GM12878 (cell line): ENCODE results near the gene C1QBP. TPM values are rescaled to one million over a fixed set of nuclear protein-coding genes. Genes with fewer than 3 reads are reported as not detected.

Experiments
- ATAC-seq: fragments of 200-7000 bp; cut with Tn5 transposase; 3 replicates; pipeline ENCODE4 v1.9.1; 2020; ENCODE audit warnings: mild to moderate bottlenecking, moderate library complexity
- BruUV-seq: library from RNA; stranded (reverse); fragments of 400-500 nt; replicated peaks from 2 replicates; lab custom pipeline; 2021; lab: Mats Ljungman, UMichigan
- CTCF ChIA-PET: fragments of 300-600 bp; sonication (Branson Sonifier 250); formaldehyde crosslinking; extraction: SDS; loops from one replicate; lab custom pipeline; 2021; ENCODE audit warnings: inconsistent platforms; lab: Yijun Ruan, JAX
- POLR2A ChIA-PET: fragments of 350-600 bp; formaldehyde crosslinking; extraction: SDS; loops from one replicate; lab custom pipeline; 2021; ENCODE audit warnings: inconsistent platforms; lab: Charles Lee
- RAD21 ChIA-PET: fragments of 300-600 bp; sonication (Branson Sonifier 250); formaldehyde crosslinking; loops from one replicate; lab custom pipeline; 2023; ENCODE audit warnings: antibody characterized with exemption; ENCODE audit not compliant: unreplicated experiment; lab: Charles Lee
- SMC1A ChIA-PET: fragments of 300-600 bp; sonication (Branson Sonifier 250); formaldehyde crosslinking; loops from one replicate; lab custom pipeline; 2023; ENCODE audit not compliant: unreplicated experiment, uncharacterized antibody; lab: Charles Lee
- DNase-seq: peaks from one replicate; pipeline ENCODE4 v3.0.0-alpha.2; 2011; ENCODE audit warnings: low read depth, low spot score
- FAIRE-seq: peaks from 3 replicates; lab custom pipeline; 2011; peaks lifted over from hg19 to GRCh38; lab: Jason Lieb, UNC
- H2AFZ ChIP-seq: 2 replicates; pipeline ENCODE4 v1.6.0; 2011; ENCODE audit warnings: low read depth, low read length, control low read depth; ENCODE audit not compliant: control insufficient read depth
- H3K27ac ChIP-seq: 2 replicates; pipeline ENCODE4 v1.5.1; 2011; ENCODE audit warnings: control low read depth; ENCODE audit not compliant: control insufficient read depth, insufficient read depth
- H3K27me3 ChIP-seq, 2 experiments: replicated peaks in 1 of 2; 2 replicates each; pipeline versions ENCODE4 v1.6.0 to v1.6.1; 2011; ENCODE audit warnings: low read length in 1 of 2; ENCODE audit not compliant: control insufficient read depth in 2 of 2, insufficient read depth in 2 of 2
- H3K36me3 ChIP-seq, 2 experiments: 2 replicates each; pipeline ENCODE4 v1.5.1; 2011; ENCODE audit warnings: low read length in 1 of 2; ENCODE audit not compliant: control insufficient read depth in 2 of 2, insufficient read depth in 2 of 2
- H3K4me1 ChIP-seq: 2 replicates; pipeline ENCODE4 v1.6.1; 2011; ENCODE audit warnings: mild to moderate bottlenecking, low read length, moderate library complexity, mixed read lengths; ENCODE audit not compliant: control insufficient read depth, insufficient read depth
- H3K4me2 ChIP-seq: 2 replicates; pipeline ENCODE4 v1.6.0; 2011; ENCODE audit warnings: control low read depth; ENCODE audit not compliant: control insufficient read depth, insufficient read depth
- H3K4me3 ChIP-seq: fragments of 200-600 bp; sonication (generic); 2 replicates; pipeline ENCODE4 v1.5.1; 2016
- H3K79me2 ChIP-seq: 2 replicates; pipeline ENCODE4 v1.6.0; 2011; ENCODE audit warnings: low read length; ENCODE audit not compliant: control insufficient read depth, insufficient read depth
- H3K9ac ChIP-seq: 2 replicates; pipeline ENCODE4 v1.8.0; 2011; ENCODE audit warnings: low read length, control low read depth, mixed read lengths; ENCODE audit not compliant: control insufficient read depth, insufficient read depth
- H3K9me3 ChIP-seq: replicated peaks from 3 replicates; pipeline ENCODE4 v1.5.1; 2011; ENCODE audit warnings: mild to moderate bottlenecking, low read length; ENCODE audit not compliant: control insufficient read depth, insufficient read depth
- H4K20me1 ChIP-seq: 2 replicates; pipeline ENCODE4 v1.6.0; 2011; ENCODE audit not compliant: control insufficient read depth, insufficient read depth
- BCL3 ChIP-seq: IDR thresholded peaks from 2 replicates; pipeline ENCODE4 v1.6.1; 2011; ENCODE audit warnings: borderline replicate concordance, low read depth, mild to moderate bottlenecking, moderate library complexity, low read length; ENCODE audit not compliant: insufficient read depth, poor library complexity, severe bottlenecking
- CHD1 ChIP-seq: IDR thresholded peaks from 2 replicates; pipeline ENCODE4 v1.6.1; 2012; ENCODE audit warnings: low read depth, low read length, improper control_type of control experiment
- HDAC2 ChIP-seq: fragments of 200-600 bp; sonication (generic); IDR thresholded peaks from 2 replicates; pipeline ENCODE4 v1.6.1; 2017
- NFIC ChIP-seq: IDR thresholded peaks from 2 replicates; pipeline ENCODE4 v1.6.1; 2012; ENCODE audit warnings: low read depth, mild to moderate bottlenecking, inconsistent platforms, low read length, moderate library complexity
- SREBF2 ChIP-seq: IDR thresholded peaks from 2 replicates; pipeline ENCODE4 v1.6.1; 2012; ENCODE audit warnings: mild to moderate bottlenecking, low read length
- TARDBP ChIP-seq: IDR thresholded peaks from 2 replicates; pipeline ENCODE4 v1.6.1; 2016; ENCODE audit warnings: borderline replicate concordance
- ZNF384 ChIP-seq: IDR thresholded peaks from 2 replicates; pipeline ENCODE4 v1.6.1; 2012; ENCODE audit warnings: low read depth, mild to moderate bottlenecking, low read length, improper control_type of control experiment, borderline replicate concordance
- WGBS: methylation state at CpG from one replicate; pipeline ENCODE4 v1.1.6; 2016; ENCODE audit warnings: low lambda C conversion rate; ENCODE audit not compliant: insufficient replicate concordance, insufficient coverage; ENCODE audit errors: missing lambda C conversion rate; 5-methylcytosine and 5-hydroxymethylcytosine counted together
- in situ Hi-C: fragments of 300-500 bp; cut with MboI; formaldehyde crosslinking; loops from 9 replicates; pipeline ENCODE4 v1.14.3; 2018; ENCODE audit warnings: mixed read lengths
- intact Hi-C: fragments of 100-400 bp; cut with micrococcal nuclease; formaldehyde crosslinking; loops from one replicate; pipeline ENCODE4 v1.14.2; 2022; ENCODE audit not compliant: unreplicated experiment
- polyA plus RNA-seq, 11 experiments: library from polyadenylated mRNA; depleted of rRNA in 4 of 11; unstranded in 6 of 11; stranded (reverse) in 5 of 11; fragments of >200 nt; fragmentation: Nextera tagmentation in 4 of 11; fragmentation: Illumina TruSeq in 1 of 11; extraction: Ambion mirVana in 4 of 11; extraction: Trizol in 1 of 11; gene quantifications; 1 replicate in 1 of 11; 2 replicates in 10 of 11; pipeline versions ENCODE4 v1.2.1 to v1.2.3, GENCODE V29; 2011 to 2016; ENCODE audit warnings: inconsistent platforms in 2 of 11, missing spikeins in 2 of 11, low read depth in 1 of 11
- total RNA-seq, 4 experiments: library from RNA; depleted of rRNA in 3 of 4; stranded (reverse); fragments of >200 nt in 3 of 4; fragmentation: Illumina TruSeq in 1 of 4; extraction: Trizol in 1 of 4; gene quantifications; 2 replicates each; pipeline versions ENCODE4 v1.2.1 to v1.2.3, GENCODE V29; 2013 to 2021
- TF ChIP-seq, protein P1 (sequence below): IDR thresholded peaks from 2 replicates; pipeline ENCODE4 v1.6.1; 2012; ENCODE audit warnings: improper control_type of control experiment, low read depth, low read length; ENCODE audit not compliant: insufficient replicate concordance
- TF ChIP-seq, protein P2 (sequence below): fragments of 150-350 bp; IDR thresholded peaks from 2 replicates; pipeline ENCODE4 v1.6.1; 2014; ENCODE audit warnings: mild to moderate bottlenecking, low read depth, low read length
- TF ChIP-seq, protein P3 (sequence below), 3 experiments: IDR thresholded peaks in 2 of 3; conservative IDR thresholded peaks in 1 of 3; 2 replicates each; pipeline ENCODE4 v1.5.1; 2011; ENCODE audit warnings: low read depth in 3 of 3, low read length in 3 of 3, mild to moderate bottlenecking in 3 of 3, control low read depth in 2 of 3, moderate library complexity in 2 of 3, inconsistent platforms in 1 of 3, mixed read lengths in 1 of 3; ENCODE audit not compliant: control insufficient read depth in 2 of 3, insufficient read depth in 1 of 3; ENCODE audit errors: extremely low read depth in 1 of 3

Gene C1QBP
- total and polyA plus RNA-seq, 10 of the 15 experiments (the other 5 are each of a cell fraction or from before 2014, with no cell fraction given): 124 to 989 (median 429) TPM

- DNase-seq: no peak
- no peak overlapping the region for H2AFZ ChIP-seq
- H3K4me3 ChIP-seq: no peak overlapping the region
- in situ Hi-C loops (no loop called here), intact Hi-C loops (no loop called here)
- RAD21 ChIA-PET: no interaction called here
- SMC1A ChIA-PET: interaction anchor here (0.6 to 1.4 kb wide), 3 partner anchors 12 to 55 kb away, joined by 3 read pairs; no protein-coding TSS in a partner anchor
- H3K4me1 ChIP-seq: peaks cover 6% of the 10 kb centered on the region
- peaks cover 11% of the 10 kb centered on the region for H3K79me2 ChIP-seq
- H3K9ac ChIP-seq: no peak overlapping the region
- H3K9me3 ChIP-seq: no peaks in the 10 kb centered on the region
- H3K36me3 ChIP-seq: peaks cover 13 to 60% of the 10 kb centered on the region in 2 experiments
- peaks cover 3% of the 10 kb centered on the region; the same call in 1 of the 2 replicates for H4K20me1 ChIP-seq
- H3K27me3 ChIP-seq: no peaks in the 10 kb centered on the region
- H3K27ac ChIP-seq: no peak overlapping the region
- CTCF ChIA-PET: interaction anchor here (0.7 to 1.5 kb wide), 4 partner anchors 12 to 47 kb away, joined by 3 to 7 read pairs (median 5); partner anchors contain the start of gene C1QBP
- 98% methylated on average over 4 of the region's 4 CpGs for WGBS
- POLR2A ChIA-PET: interaction anchor here (0.5 to 1.0 kb wide), 3 partner anchors 14 to 158 kb away, joined by 3 read pairs; partner anchors contain the start of gene NUP88
- no peak for ATAC-seq
- no peak overlapping the region for H3K4me2 ChIP-seq
- BruUV-seq: TSS peak; percentile 4
- TF ChIP-seq, protein P1, sequence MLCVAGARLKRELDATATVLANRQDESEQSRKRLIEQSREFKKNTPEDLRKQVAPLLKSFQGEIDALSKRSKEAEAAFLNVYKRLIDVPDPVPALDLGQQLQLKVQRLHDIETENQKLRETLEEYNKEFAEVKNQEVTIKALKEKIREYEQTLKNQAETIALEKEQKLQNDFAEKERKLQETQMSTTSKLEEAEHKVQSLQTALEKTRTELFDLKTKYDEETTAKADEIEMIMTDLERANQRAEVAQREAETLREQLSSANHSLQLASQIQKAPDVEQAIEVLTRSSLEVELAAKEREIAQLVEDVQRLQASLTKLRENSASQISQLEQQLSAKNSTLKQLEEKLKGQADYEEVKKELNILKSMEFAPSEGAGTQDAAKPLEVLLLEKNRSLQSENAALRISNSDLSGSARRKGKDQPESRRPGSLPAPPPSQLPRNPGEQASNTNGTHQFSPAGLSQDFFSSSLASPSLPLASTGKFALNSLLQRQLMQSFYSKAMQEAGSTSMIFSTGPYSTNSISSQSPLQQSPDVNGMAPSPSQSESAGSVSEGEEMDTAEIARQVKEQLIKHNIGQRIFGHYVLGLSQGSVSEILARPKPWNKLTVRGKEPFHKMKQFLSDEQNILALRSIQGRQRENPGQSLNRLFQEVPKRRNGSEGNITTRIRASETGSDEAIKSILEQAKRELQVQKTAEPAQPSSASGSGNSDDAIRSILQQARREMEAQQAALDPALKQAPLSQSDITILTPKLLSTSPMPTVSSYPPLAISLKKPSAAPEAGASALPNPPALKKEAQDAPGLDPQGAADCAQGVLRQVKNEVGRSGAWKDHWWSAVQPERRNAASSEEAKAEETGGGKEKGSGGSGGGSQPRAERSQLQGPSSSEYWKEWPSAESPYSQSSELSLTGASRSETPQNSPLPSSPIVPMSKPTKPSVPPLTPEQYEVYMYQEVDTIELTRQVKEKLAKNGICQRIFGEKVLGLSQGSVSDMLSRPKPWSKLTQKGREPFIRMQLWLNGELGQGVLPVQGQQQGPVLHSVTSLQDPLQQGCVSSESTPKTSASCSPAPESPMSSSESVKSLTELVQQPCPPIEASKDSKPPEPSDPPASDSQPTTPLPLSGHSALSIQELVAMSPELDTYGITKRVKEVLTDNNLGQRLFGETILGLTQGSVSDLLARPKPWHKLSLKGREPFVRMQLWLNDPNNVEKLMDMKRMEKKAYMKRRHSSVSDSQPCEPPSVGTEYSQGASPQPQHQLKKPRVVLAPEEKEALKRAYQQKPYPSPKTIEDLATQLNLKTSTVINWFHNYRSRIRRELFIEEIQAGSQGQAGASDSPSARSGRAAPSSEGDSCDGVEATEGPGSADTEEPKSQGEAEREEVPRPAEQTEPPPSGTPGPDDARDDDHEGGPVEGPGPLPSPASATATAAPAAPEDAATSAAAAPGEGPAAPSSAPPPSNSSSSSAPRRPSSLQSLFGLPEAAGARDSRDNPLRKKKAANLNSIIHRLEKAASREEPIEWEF: no peak
- TF ChIP-seq TARDBP: no peak
- TF ChIP-seq HDAC2: no peak
- no peak for TF ChIP-seq ZNF384
- no peak for TF ChIP-seq NFIC
- TF ChIP-seq, protein P2, sequence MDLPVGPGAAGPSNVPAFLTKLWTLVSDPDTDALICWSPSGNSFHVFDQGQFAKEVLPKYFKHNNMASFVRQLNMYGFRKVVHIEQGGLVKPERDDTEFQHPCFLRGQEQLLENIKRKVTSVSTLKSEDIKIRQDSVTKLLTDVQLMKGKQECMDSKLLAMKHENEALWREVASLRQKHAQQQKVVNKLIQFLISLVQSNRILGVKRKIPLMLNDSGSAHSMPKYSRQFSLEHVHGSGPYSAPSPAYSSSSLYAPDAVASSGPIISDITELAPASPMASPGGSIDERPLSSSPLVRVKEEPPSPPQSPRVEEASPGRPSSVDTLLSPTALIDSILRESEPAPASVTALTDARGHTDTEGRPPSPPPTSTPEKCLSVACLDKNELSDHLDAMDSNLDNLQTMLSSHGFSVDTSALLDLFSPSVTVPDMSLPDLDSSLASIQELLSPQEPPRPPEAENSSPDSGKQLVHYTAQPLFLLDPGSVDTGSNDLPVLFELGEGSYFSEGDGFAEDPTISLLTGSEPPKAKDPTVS: no peak
- TF ChIP-seq, protein P3, sequence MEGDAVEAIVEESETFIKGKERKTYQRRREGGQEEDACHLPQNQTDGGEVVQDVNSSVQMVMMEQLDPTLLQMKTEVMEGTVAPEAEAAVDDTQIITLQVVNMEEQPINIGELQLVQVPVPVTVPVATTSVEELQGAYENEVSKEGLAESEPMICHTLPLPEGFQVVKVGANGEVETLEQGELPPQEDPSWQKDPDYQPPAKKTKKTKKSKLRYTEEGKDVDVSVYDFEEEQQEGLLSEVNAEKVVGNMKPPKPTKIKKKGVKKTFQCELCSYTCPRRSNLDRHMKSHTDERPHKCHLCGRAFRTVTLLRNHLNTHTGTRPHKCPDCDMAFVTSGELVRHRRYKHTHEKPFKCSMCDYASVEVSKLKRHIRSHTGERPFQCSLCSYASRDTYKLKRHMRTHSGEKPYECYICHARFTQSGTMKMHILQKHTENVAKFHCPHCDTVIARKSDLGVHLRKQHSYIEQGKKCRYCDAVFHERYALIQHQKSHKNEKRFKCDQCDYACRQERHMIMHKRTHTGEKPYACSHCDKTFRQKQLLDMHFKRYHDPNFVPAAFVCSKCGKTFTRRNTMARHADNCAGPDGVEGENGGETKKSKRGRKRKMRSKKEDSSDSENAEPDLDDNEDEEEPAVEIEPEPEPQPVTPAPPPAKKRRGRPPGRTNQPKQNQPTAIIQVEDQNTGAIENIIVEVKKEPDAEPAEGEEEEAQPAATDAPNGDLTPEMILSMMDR (IDR thresholded peaks at IDR 0.05 in 2 of 3, conservative IDR thresholded peaks at IDR 0.05 in 1 of 3; ENCODE audit: control insufficient read depth in 2 of 3, extremely low read depth in 1 of 3, insufficient read depth in 1 of 3, low read depth in 3 of 3, low read length in 3 of 3): no peak
- TF ChIP-seq BCL3: no peak
- TF ChIP-seq SREBF2: no peak
- no peak for TF ChIP-seq CHD1
- FAIRE-seq: no peak
Observed at GRCh38 chr17:5405400-5405799, 33.6 kb downstream of the C1QBP start.
